ENCODE measurements around the gene FKBP2.

The FKBP2 gene

GRCh38 chr11:64220271-64220670, 20.6 kb upstream of the FKBP2 start:
- no peak overlapping the region for H3K4me3 ChIP-seq (ENCODE audit: low read depth, low read length)
- peaks cover 8% of the 10 kb centered on the region for H3K36me3 ChIP-seq (replicated peaks)
- in situ Hi-C loops (cut with HindIII; ENCODE audit: low pct_ligation_motif_present, low sequenced_read_pairs): no loop called here
- DNase-seq: no peak
- H3K27ac ChIP-seq: no peak overlapping the region
- TF ChIP-seq CTCF (IDR thresholded peaks at IDR 0.05; ENCODE audit: low read depth, low read length, missing control alignments): no peak
- no peaks in the 10 kb centered on the region for H3K27me3 ChIP-seq (replicated peaks)

- no peaks in the 10 kb centered on the region for H3K27me3 ChIP-seq (replicated peaks)
- H3K27ac ChIP-seq: no peak overlapping the region
- no peak for TF ChIP-seq CTCF (IDR thresholded peaks at IDR 0.05; ENCODE audit: low read depth, low read length, missing control alignments)
- H3K36me3 ChIP-seq (replicated peaks): peaks cover 8% of the 10 kb centered on the region
- in situ Hi-C loops (cut with HindIII; ENCODE audit: low pct_ligation_motif_present, low sequenced_read_pairs): no loop called here
- H3K4me3 ChIP-seq (ENCODE audit: low read depth, low read length): no peak overlapping the region
- no peak for DNase-seq
These were observed 20.1 kb upstream of the FKBP2 start for GRCh38 chr11:64220798-64221197.

DNA sequence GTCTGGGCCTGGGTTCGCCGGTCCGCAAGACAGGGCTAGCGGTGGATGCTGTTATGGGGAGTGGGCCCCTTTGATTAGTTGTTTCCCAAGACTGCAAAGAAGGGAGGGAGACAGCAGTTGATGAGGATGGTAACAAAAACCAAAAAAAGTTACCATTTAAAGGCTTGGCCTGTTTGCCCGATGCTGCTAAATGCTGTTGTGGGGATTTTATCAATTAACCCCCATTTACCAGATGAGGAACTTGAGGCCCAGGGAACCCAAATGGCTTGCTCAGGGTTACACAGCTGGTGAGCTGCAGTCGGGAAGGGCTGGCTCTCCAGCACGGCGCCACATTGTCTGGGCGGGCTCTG, 18.3 kb upstream of the FKBP2 start:
- H3K36me3 ChIP-seq (replicated peaks): peaks cover 8% of the 10 kb centered on the region
- DNase-seq: no peak
- no peaks in the 10 kb centered on the region for H3K27me3 ChIP-seq (replicated peaks)
- H3K4me3 ChIP-seq (ENCODE audit: low read depth, low read length): no peak overlapping the region
- no peak for TF ChIP-seq CTCF (IDR thresholded peaks at IDR 0.05; ENCODE audit: low read depth, low read length, missing control alignments)
- in situ Hi-C loops (cut with HindIII; ENCODE audit: low pct_ligation_motif_present, low sequenced_read_pairs): no loop called here
- no peak overlapping the region for H3K27ac ChIP-seq

DNA sequence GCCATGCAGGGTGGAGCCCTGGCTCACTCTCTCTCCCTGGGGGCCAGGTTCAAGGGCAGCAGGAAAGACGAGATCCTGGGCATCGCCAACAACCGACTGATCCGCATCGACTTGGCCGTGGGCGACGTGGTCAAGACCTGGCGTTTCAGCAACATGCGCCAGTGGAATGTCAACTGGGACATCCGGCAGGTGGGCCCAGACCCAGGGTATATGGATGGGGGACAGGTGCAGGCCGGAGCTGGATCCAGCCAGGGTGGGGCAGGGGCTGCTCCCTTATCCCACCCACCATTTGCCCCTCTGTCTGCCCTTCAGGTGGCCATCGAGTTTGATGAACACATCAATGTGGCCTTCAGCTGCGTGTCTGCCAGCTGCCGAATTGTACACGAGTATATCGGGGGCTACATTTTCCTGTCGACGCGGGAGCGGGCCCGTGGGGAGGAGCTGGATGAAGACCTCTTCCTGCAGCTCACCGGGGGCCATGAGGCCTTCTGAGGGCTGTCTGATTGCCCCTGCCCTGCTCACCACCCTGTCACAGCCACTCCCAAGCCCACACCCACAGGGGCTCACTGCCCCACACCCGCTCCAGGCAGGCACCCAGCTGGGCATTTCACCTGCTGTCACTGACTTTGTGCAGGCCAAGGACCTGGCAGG, 17.8 kb upstream of the FKBP2 start:
- H3K36me3 ChIP-seq (replicated peaks): peaks cover 8% of the 10 kb centered on the region
- no peak overlapping the region for H3K4me3 ChIP-seq (ENCODE audit: low read depth, low read length)
- DNase-seq: no peak
- in situ Hi-C loops (cut with HindIII; ENCODE audit: low pct_ligation_motif_present, low sequenced_read_pairs): no loop called here
- no peak for TF ChIP-seq CTCF (IDR thresholded peaks at IDR 0.05; ENCODE audit: low read depth, low read length, missing control alignments)
- no peaks in the 10 kb centered on the region for H3K27me3 ChIP-seq (replicated peaks)
- H3K27ac ChIP-seq: no peak overlapping the region

DNA sequence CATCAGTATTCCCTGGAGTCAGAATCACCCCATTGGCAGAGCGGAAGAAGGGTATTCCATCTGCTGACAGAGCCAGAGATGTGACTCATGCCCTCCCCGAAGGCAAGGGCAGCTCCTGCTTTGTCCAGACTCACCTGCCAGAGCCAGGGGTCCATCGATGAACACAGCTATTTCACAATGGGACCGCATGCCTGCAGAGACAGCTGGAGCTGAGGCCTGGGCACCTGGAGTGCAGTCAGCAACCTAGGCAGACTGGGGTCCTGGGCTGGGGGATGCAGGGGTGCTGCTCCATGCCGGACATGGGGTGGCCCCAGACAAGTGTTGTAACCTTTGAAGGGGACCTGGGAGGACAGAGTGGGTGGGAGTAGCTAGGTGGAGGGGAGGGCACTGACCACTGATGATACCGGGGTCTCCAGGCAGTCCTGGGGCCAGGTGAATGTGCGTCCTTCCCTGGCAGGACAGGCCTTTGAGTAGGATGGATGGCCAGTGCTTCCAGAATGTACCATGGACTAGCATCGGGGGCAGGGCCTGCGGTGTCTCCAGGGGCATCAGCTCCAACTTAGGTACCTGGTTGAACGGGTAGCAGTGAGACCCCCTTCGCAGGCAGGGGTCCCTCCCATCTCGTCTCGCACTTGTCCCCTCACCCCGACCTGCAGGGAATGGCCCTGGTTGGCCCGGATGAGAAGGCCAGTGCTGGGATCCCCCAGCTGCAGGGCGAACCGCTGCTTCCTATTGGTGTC, 16.6 kb upstream of the FKBP2 start:
- TF ChIP-seq CTCF (IDR thresholded peaks at IDR 0.05; ENCODE audit: low read depth, low read length, missing control alignments): no peak
- Histone ChIP-seq H3K36me3 (replicated peaks) (peaks cover 8% of the 10 kb centered on the region), H3K4me3 (ENCODE audit: low read depth, low read length) (no peak overlapping the region), H3K27ac (no peak overlapping the region), H3K27me3 (replicated peaks) (no peaks in the 10 kb centered on the region)
- in situ Hi-C loops (cut with HindIII; ENCODE audit: low pct_ligation_motif_present, low sequenced_read_pairs): no loop called here
- DNase-seq: no peak
